ENCODE measurements around the gene CTNNA3.

Gene CTNNA3

DNA sequence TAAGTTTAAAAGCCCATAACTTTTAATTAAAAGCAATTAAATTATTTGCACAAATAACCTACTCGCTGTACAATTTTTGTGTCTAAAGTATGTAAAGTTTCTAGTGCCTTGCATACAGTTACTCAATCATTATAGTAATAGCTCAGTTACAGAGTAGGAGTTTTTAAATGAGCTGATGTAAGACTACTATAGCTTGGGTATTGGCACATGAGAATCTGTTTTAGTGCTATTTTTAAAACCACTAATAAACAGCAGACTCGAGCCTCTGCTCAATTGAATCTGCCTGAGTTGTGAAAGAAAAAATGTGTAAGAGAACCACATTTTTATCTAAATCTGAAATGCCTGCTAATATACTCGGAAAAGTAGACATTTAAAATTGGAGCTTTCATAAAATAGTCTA, 31.1 kb downstream of the CTNNA3 start:
- no peak for DNase-seq

DNA sequence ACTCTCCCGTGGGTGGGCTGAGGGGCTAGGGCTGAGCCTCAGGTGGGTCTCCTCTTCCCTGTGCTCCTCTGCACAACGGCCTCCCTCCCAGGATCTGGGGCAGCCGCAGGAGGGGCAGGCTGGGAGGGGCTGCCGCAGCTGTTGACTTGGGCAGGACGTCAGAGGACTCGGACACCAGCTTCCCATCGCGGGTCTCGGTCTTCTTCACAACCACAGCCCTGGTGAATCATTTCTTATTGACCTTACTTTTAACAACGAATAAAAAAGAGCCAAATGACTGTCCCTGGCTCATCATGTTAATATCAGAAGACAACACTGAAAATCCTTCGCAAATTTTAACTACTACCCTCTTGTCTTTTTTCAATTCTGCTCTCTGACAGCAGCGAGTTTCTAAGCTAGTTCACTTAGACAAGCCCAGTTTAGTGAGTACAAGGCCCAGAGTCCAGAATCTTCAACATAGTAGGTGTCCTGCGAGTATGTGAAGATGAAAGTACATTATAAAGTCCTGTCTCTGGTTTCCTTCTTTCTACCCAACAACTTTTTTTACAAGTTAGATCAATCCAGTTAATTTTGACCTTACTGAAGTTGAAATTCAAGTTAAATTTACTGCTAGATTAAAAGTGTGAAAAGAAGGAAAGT, 32.4 kb downstream of the CTNNA3 start:
- no peak for DNase-seq

- DNase-seq: no peak
Measured at GRCh38 chr10:67662415-67662814, 33.6 kb downstream of the CTNNA3 start.

DNA sequence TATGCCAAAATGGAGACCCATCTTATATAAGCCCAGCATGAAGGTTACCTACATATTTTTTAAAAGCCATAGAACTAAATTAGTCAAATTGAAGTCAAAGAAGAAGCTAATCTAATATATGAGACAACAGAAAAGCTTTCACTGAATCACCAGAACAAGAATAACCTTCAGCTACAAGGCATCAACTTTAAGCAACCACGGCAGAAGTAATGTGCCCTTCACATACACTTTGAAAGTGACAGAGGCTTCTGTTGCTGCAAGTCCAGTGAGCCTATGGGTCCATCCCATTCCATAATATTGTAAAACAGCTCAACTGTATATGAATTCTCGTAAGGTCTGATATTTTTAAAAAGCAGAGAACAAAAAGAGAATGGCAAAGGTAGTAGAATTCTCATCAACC, 36.5 kb downstream of the CTNNA3 start:
- no peak for DNase-seq

DNA sequence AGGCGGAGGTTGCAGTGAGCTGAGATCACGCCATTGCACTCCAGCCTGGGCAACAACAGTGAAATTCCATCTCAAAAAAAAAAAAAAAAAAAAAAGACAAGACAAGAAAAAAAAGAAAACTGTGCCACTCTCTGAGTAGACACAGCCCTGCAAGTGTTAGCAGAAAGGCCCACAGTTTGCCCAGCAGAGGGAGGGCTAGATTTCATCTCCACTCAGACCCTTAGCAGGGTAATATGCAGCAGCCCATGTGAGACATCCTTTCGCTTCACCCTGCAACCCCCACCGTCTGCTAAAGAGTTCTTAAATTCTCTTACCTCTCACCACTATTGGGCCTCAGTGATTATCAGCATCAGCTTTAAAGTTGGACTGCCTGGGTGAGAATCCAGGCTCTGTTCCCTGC, 38.2 kb downstream of the CTNNA3 start:
- DNase-seq: no peak

DNA sequence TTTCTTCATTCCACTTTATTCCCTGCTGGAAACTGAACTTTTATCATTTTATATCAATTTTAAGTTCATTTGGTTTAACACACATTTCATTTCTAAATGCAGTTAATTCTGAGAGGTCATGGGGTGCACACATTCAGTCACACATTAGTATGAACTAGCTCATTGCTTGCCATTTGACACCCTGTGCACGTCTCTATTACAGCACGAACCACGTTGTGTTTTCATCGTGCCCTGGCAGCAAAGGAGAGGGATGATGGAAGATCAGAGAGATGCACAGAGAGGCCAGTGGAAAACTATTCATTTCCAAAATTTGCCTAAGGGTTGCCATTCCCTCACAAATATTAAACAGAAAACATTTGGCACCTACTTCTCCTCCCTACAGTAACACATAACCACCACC, 45.4 kb downstream of the CTNNA3 start:
- DNase-seq: no peak

GRCh38 chr10:67648613-67649229, 47.3 kb downstream of the CTNNA3 start:
- DNase-seq: no peak

- DNase-seq: no peak
Measured at GRCh38 chr10:67630904-67631303, 65.1 kb downstream of the CTNNA3 start.

- DNase-seq: no peak
Measured at GRCh38 chr10:67629461-67629971, 66.5 kb downstream of the CTNNA3 start.

DNA sequence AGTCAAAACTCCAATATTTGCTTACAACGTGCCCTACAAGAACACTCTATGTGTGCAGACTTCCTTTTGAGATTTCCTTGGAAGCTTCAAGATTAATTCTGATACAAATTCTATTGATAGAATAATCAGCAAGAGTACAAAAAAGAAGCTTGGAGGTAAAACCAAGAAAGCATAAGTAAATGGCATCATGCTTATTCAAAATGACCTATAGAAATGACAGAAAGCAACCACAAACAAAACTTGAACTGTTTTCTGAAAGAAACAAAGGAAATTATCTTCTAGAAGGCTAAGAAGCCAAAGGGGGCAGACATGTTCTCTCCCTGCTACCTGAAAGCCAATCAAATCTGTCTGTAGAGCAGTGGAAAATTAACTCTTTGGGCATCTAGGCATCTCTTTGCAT, 73.0 kb downstream of the CTNNA3 start:
- no peak for DNase-seq

DNA sequence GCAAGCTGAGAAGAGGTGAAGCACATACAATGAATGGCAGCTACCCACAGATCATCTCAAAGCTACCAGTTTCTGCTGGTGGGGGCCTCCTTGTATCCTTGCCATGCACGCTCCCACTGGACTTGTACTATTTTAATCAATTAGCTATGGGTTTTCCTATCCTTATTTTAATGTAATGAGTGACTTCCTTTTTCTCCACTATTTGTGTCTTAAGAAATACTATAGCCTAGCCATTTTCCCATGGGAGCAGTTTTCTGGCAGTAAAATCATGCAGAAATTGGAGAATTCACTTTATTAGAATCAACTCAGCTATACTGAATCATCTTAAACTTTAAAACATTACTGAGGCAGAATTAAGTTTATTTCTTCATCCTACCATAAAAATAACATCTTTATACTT, 73.5 kb downstream of the CTNNA3 start:
- no peak for DNase-seq

DNA sequence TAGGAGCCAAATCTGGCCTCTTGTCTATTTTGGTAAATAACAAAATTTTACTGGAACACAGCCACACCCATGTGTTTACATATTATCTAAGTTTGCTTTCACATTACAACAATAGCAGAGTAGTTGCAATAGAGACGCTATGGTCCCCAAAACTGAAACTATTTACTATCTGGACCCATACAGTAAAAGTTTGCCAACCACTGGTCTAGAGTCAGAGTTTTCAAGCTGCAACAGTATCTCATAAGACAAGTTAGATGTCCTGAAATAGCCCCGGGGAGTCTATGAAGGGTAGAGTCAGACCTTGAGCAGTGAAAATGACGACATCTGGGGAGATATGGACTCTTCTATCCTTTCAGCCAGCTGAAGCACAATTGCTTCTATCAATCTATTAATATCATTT, 74.2 kb downstream of the CTNNA3 start:
- DNase-seq: no peak

GRCh38 chr10:67618116-67618515, 77.9 kb downstream of the CTNNA3 start:
- no peak for DNase-seq

GRCh38 chr10:67612577-67613537, 83.1 kb downstream of the CTNNA3 start:
- peak; percentile 37 for DNase-seq

GRCh38 chr10:67612176-67612575, 83.8 kb downstream of the CTNNA3 start:
- no peak for DNase-seq

- no peak for DNase-seq
Measured at GRCh38 chr10:67609996-67610793, 85.8 kb downstream of the CTNNA3 start.

DNA sequence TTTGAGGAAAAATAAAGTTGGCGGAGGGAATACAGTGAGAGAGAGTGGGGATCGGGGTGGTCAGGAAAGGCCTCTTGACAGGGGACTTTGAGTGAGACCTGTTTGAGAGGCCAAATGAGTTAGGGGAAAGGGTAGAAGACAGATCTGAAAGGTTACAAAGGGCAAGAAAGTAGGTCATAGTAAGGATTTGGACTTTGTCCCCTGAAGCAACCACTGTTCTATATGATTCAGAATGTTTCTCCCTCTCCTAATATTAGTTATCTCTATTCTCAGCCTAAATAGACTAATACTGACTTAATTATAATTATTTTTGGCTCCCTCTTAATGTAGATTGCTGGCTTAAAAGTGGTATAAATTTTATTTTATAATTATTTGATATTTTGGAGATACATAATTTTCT, 88.0 kb downstream of the CTNNA3 start:
- no peak for DNase-seq

- no peak for DNase-seq
Measured at GRCh38 chr10:67607472-67607871, 88.5 kb downstream of the CTNNA3 start.

- no peak for DNase-seq
Measured at GRCh38 chr10:67606572-67606971, 89.4 kb downstream of the CTNNA3 start.

GRCh38 chr10:67603701-67604100, 92.3 kb downstream of the CTNNA3 start:
- DNase-seq: no peak

DNA sequence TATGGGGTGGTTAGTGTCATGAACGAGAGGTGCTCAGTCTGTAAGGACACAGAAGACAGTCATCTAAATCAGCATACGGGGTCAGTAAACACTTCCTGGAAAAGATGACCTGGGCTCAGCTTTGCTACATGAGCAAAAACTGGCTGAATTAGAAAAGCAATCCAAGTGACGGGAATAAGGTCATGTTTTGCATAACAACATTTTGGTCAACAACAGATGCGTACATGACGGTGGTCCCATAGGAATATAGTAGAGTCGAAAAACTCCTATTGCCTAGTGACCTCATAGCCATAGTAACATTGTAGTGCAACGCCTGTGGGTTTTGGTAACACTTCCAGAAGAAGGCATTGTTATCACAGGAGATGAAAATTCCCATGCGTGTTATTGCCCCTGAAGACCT, 92.9 kb downstream of the CTNNA3 start:
- DNase-seq: no peak

DNA sequence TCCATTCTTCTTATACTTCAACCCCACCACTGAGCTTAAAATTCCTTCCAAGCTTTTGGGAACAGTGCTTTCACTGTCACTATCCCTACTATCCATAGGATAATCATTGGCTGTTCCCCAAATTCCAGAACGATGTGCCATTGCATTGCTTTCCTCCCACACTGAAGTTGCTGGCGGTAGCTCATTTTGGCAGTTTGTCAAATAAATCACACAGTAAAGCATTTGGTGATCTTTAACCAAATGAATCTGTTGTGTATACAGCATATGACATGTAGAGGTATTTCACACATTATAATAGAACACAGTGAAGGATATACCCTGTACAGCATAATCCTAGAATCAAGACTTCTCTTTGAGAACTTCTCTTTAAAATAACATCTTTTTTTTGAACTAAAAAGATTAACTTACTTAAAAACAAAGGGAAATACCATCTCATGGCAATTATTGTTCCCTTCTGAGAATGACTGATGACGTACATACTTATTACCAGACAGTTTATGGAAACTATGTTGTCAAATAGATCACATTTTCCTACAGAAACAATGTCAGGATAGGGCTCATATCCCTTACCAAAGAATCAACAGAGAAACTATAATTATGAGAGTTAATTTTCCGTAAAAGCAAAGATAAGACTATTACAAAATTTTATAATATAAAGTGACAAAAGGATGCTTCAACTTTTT, 93.6 kb downstream of the CTNNA3 start:
- DNase-seq: no peak

Measured in effector CD4-positive, alpha-beta T cell (primary cell).